Activated CD4-positive, alpha-beta T cell treated with anti-CD3 and anti-CD28 coated beads, Interleukin-2, amount 50 U/mL, for 48 hours (primary cell): ENCODE results near the gene SH3BP1.

Source experiments
- DNase-seq, 2 experiments: peaks; one replicate each; pipeline ENCODE4 v3.0.0-alpha.2; 2020

The SH3BP1 gene

DNA sequence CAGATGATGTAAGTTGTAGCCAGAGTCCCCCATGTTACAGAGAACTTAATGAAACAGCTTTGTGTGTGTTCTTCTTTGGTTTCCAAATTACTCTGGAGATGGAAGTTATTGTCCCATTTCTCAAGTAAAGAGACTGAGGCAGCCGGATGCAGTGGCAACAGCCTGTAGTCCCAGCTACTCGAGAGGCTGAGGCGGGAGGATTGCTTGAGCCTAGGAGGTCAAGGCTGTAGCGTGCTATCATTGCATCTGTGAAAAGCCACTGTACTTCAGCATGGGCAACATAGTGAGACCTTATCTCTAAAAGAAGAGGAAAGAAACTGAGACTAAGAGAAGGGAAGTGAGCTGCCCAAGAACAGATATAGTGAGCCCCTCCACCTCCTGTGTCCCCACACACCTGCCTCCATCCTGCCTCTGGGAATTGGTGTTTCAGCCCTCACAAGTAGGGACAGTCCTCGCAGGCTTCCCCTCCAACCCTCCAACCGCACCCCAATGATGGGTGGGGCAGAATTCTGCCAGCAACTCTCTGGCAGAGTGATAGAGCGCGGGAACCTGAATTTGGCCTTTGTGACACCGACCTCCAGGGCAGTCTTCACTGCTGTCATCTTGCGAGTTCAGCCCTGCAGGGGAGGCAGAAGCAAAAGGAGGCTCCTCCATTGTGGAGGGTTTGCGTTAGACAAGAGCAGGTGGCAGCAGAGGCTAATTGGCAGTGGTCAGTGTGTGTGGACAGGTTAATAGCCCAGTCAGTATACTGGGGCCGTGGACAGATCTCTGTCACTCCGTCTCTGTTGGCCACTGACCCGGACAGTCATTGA is 20.6 kb downstream of the SH3BP1 start:
- DNase-seq, result no peak

DNA sequence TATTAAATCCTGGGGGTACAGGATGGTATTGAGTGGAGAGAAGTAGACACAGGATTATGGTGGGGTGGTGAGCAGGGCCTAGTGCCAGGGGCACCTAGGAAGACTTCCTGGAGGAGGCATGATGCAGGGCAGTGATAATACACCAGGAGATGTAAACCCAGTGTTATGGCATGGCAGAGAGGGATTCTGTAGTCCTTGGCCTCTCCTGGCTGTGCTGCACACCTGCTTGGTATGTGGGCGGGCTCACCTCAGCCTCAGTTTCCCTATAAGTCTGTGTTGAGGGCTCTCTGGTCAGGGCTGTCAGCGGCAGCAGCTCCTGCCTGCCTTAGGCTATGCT is 21.2 kb downstream of the SH3BP1 start:
- no peak for DNase-seq

GRCh38 chr22:37661160-37661924 is 21.9 kb downstream of the SH3BP1 start:
- DNase-seq, result no peak

GRCh38 chr22:37662039-37662438 is 22.6 kb downstream of the SH3BP1 start:
- DNase-seq, result no peak

GRCh38 chr22:37663521-37664140 is 24.2 kb downstream of the SH3BP1 start:
- DNase-seq, result no peak

DNA sequence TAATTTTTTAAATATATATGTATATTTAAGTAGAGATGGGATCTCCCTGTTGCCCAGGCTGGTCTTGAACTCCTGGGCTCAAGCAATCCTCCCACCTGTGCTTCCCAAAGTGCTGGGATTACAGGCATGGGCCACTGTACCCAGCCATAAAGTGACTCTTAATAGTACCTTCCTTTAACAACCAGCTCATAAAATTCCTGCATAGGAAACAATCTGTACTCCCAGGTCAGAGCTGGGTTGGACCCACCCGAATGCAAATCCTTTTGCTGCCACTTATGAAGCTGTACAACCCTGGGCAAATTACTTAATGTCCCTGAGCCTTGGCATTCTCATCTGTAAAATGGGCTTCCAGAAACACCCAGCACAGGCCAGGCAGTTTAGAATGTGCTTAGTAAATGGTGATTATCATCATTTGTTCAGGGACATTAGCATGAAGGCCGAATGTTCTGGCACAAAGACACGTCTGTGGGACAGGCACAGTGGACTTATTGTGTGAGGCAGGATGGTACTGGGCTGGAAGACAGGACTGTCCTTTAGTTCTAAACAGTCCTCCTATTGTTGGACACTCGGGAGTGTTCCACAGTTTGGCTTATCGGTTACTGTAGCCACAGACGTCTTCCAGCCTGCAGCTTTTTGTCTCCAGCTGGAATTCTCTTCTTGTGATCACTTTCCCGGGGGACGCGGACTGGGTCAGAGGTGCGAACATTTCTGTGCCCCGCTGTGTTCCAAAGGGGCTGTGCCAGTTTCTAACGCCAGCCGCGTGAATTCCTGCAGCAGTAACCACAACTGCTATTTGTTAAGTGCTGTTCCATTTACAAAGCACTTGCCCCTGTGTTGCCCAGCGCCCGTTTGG is 25.0 kb downstream of the SH3BP1 start:
- no peak for DNase-seq

DNA sequence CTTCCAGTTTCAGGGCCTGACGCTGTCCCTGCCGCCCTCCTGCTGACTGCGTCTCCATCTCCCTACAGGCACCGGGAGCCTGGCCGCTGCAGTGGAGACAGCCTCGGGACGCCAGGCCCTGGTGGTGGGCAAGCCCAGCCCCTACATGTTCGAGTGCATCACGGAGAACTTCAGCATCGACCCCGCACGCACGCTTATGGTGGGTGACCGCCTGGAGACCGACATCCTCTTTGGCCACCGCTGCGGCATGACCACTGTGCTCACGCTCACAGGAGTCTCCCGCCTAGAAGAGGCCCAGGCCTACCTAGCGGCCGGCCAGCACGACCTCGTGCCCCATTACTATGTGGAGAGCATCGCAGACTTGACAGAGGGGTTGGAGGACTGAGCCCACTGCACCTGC is 26.0 kb downstream of the SH3BP1 start:
- DNase-seq, result no peak

GRCh38 chr22:37669586-37669985 is 30.1 kb downstream of the SH3BP1 start:
- DNase-seq, result no peak

DNA sequence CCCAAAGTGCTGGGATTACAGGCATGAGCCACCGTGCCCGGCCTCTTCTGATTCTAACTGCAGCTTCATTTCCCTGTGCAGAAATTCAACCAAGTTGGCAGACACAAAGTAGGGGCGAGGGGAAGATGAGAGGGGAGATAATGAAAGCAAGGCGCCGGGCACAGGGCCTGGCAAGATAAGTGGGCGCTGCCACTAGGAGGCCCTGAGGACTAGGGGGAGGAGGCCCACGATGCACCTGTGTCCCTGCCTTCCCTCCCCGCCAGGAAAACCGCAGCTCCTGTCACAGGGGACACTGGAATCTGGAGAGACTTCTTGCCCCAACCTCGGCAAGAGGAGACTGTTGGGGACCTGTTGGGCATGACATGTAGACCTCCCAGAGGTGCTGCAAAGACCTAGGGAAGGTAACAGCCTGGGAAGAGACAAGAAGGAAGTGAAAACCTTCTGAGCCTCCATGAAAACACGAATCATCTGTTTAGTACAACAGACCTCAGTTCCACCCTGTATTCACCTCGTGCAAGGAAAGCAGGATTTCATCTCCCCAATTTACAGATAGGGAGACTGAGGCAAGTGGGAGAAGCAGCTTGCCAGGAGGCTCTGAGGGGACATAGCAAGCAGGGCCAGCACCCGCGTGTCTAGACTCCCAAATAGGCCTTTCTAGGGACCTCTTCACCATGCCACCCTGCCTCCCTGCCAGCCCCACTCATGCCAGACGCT is 32.9 kb downstream of the SH3BP1 start:
- peak in 1 of 2 experiments; percentile 20 for DNase-seq

GRCh38 chr22:37672920-37673455 is 33.5 kb downstream of the SH3BP1 start:
- DNase-seq, result peak; percentile 33 to 50

GRCh38 chr22:37674248-37674647 is 34.8 kb downstream of the SH3BP1 start:
- DNase-seq, result no peak

DNA sequence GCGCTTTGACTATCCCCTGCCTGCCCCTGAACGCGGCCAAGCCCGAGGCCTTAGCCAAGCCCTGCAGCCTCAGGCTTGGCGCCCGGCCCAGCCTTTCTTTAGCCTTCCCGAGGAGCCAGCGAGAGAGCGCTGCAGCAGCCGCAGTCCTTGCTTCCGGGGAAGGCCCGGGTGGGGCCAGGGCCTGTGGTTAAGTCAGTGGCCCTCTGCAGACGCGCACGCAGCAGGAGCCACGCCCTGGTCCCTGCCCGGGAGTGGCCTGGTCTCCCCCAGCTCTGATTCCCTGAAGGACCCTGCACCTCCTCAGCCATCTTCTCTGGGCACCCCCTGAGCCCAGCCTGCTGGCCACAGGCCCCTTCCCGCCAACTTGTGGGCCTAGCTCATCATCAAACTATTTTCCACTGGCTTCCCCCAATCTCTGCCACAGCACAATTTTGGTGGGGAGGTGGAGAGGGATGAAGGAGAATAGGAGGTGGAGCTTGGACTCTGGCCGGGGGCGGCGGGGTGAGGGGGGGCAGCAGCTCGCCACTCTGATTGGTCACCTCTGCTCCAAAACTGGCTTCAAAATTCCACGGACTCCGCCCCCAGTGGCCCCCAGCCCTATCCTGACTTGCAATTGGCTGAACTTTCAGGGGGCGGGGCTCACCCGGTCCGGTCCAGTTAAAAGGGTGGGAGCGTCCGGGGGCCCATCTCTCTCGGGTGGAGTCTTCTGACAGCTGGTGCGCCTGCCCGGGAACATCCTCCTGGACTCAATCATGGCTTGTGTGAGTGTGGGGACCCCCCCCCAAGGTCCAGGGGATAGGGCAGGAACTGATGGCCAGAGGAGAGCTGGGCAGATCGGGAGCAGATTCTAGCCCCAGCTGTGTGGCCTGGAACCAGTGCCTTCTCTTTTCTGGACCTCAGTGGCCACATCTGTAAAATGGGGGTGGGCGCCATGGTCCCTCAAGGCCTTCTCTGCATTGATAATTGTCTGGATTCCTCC is 35.8 kb downstream of the SH3BP1 start, which contains the start of gene LGALS1:
Gene LGALS1, plus strand, starts transcription at position 686 of the 979 bp plus-strand sequence. Its CDS starts 67 bp downstream, at position 753.
- DNase-seq, result peak; percentile 82 to 88

- DNase-seq, result peak; percentile 34 to 53
Observed at GRCh38 chr22:37675930-37676735, 36.7 kb downstream of the SH3BP1 start.

DNA sequence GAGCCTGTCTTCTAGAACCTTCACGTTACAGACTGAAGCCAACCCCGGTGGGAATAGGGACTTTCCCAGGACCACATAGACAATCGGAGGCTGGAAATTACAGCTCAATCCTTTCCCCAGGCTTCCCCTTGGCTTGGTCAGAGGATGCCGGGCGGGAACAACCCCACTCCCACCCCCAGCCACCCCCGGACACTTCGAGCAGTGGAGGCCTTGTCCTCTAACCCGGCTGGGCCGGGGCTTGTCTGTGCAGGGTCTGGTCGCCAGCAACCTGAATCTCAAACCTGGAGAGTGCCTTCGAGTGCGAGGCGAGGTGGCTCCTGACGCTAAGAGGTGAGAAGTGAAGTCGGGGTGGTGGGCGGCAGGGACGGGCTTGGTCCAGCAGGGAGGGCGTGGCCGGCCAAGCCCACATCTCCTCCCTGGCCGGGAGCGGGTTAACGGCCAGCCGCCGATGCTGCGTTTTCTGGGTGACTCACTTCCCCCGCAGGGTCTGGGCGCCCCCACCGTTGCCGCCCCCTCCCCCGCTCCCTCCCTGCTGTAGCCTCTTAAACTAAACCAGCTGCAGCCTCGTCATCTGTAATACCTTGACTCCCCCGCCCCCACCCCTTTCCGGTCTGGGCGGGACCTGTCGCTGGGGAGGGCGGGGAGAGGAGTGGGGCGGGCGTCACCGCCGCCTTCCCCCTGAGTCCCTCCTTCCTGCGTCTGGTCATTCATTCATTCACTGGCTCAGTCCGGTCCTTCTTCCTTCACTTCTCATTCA is 37.4 kb downstream of the SH3BP1 start:
- peak; percentile 93 to 95 for DNase-seq

DNA sequence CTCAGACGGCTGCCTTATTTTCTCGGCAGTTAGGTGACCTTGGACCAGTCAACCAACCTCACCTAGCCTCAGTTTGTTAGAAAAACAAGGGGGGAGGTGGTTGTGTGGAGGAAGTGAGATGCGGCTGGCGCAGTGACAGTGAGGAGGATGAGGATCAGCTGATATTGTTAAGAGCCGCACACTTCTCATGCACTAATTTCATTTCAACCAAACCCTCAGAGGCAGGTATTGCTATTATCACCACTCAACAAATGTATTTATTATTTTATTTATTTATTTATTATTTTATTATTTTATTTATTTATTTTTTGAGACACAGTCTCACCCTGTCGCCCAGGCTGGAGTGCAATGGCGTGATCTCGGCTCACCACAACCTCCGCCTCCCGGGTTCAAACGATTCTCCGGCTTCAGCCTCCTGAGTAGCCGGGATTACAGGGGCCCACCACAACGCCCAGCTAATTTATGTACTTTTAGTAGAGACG is 38.1 kb downstream of the SH3BP1 start:
- no peak for DNase-seq

GRCh38 chr22:37678372-37678771 is 38.9 kb downstream of the SH3BP1 start:
- no peak for DNase-seq

DNA sequence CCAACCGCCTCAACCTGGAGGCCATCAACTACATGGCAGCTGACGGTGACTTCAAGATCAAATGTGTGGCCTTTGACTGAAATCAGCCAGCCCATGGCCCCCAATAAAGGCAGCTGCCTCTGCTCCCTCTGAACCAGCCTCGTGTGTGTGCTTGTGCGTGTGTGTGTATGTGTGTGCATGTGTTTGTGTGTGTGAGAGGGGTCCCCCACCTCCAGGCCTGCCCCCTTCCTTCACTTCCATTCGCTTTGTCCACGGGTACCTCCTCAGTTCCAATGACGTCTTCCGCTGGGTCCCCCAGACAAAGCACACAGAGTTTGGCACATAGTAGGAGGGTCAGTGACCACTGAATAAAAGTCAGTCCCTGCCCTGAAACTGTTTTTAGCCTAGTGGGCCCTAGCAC is 40.2 kb downstream of the SH3BP1 start:
- DNase-seq, result no peak

DNA sequence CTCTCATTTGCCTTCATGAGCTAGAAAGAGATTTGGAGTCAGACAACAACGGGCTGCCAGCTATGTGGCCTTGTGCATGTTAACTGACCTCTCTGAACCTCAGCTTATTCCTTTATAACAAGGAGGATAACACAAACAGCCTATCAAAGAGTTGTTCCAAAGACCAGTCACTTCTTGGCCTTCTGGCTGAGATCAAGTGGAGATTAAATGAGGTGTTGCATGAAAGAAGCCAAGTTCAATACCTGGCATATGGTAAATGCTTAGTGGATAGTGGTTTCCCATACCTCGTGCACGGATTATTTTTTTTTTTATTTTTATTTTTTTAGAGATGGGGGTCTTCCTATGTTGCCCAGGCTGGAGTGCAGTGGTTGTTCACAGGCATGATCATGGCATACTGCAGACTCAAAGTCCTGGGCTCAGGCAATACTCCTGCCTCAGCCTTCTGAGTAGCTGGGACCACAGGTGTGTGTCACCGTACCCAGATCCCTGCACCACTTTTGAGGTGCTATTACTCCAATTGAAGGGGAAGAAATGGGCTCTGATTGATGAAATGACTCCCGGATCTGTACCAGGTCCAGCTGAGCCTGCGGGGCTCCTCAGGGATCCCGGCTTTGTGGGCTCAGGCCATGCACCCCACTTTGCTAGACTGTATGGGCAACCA is 40.9 kb downstream of the SH3BP1 start:
- DNase-seq, result no peak
